Body of pancreas (tissue), 4 donors: ENCODE data around the gene DUSP14.

Experiments
- POLR2A ChIP-seq, 3 donors: fragments of 450-650 bp; IDR thresholded peaks; one replicate each; pipeline ENCODE4 v1.6.1; 2016; ENCODE audit warnings: antibody characterized with exemption in 3 of 3, mild to moderate bottlenecking in 2 of 3
- TF ChIP-seq, protein P1 (sequence below), 7 experiments: fragments of 450-650 bp in 4 of 7; fragments of 200-600 bp in 3 of 7; sonication (generic) in 3 of 7; IDR thresholded peaks; one replicate each; pipeline ENCODE4 v1.5.1; 2016 to 2019; ENCODE audit warnings: antibody characterized with exemption in 7 of 7

DNA sequence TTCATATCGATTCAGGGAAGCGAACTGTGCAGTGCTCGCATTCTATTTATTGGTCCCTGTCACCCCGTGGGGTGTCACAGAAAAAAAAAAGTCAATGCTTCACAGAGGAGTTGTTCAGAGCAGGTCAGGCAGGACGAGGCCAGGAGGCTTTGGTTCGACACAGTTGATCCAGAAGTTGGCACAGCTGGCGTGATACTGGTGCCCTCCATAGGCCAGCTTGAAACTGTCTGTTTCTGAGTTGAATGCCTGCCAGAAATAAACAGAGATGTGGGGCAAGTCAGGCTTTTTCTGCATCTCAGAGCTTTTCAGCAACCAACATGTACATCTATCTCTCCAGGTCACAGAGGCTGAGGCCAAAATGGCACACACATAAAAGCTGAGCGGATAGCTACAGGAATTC, 29.1 kb downstream of the DUSP14 start:
- TF ChIP-seq, protein P1, sequence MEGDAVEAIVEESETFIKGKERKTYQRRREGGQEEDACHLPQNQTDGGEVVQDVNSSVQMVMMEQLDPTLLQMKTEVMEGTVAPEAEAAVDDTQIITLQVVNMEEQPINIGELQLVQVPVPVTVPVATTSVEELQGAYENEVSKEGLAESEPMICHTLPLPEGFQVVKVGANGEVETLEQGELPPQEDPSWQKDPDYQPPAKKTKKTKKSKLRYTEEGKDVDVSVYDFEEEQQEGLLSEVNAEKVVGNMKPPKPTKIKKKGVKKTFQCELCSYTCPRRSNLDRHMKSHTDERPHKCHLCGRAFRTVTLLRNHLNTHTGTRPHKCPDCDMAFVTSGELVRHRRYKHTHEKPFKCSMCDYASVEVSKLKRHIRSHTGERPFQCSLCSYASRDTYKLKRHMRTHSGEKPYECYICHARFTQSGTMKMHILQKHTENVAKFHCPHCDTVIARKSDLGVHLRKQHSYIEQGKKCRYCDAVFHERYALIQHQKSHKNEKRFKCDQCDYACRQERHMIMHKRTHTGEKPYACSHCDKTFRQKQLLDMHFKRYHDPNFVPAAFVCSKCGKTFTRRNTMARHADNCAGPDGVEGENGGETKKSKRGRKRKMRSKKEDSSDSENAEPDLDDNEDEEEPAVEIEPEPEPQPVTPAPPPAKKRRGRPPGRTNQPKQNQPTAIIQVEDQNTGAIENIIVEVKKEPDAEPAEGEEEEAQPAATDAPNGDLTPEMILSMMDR (IDR thresholded peaks at IDR 0.05), result no peak
- TF ChIP-seq POLR2A (IDR thresholded peaks at IDR 0.05), result no peak
